Stimulated activated CD4-positive, alpha-beta T cell treated with anti-CD3 and anti-CD28 coated beads, Interleukin-2, amount 100 ng/mL, for 24 hours (primary cell): Measurements from ENCODE around the gene MAGI3.
"Not testable (repeated sequence)": the region's sequence is repeated elsewhere in the genome, so short reads cannot be mapped to it uniquely, and the experiment has no call there.

Experiments
- DNase-seq, 2 donors: peaks; one replicate each; pipeline ENCODE4 v3.0.0-alpha.2; 2020

MAGI3 gene

DNA sequence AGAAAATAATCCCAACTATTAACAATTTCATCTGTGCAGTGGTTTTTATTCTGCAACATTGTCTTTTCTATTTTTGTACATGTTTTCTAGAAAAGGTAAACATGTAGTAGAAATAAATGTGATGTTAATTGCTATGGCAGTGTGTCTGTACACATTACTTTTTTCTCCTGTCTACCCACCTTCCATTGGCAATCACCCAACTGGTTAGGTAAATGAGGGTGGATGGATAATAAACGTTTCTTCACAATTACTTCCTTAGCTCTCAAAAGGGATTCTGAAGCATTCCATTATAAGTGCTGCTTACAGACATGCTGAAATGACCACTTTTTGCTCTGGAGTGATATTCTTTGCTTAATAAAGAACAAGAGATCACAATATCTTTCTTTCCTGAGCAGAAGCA lies 61.4 kb downstream of the MAGI3 start:
- no peak for DNase-seq

DNA sequence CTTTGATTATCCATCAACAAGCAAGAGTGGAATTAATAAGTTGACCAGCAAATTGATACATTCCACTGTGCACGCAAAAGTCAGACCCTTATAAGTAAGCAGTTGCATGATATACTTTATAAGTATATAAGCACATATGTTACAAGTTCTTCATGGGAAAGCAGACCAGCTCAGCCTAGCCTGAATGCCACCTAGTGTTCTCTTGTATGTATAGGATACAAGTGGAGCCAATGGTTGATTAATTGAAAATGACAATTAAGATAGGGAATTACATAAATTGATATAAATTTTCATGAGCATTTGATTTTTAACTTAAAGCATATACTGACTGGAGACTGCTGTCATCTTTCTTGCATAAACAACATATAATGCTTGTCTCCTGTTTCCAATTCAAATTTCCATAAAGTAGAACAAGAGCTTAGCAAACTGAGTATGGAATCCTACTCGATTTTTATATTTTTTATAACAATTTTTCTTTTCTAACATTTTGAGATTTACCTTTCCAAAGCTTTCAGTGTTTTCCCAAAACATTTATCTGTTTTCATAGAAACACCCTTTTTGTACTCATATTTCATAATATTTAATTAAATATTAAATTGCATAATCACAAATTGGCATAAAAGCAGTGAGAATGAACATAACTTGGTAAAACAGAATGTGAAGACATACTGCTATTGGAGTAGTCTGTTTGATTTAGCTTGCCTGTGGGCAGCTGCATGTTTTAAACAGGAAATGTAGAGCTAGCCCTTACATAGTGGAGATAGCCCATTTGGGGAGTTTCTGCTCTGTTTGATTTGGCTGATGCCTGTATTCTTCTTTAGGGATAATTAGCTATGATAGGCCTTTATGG lies 62.8 kb downstream of the MAGI3 start:
- peak in 1 of 2 donors; percentile 4 for DNase-seq

DNA sequence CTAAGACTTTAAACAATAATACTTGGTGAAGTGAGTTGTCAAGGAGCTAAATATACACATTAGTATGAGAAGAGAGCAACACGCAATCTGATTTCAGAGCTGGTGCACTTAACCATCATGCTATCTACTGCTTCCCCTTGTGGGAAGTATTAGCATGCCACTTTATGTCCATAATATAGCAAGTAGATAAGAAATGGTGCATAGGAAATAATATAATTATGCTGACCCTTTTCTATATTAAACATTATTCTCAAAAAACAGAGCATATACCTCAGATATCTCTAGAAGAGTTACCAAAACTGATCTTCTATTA lies 63.4 kb downstream of the MAGI3 start:
- DNase-seq = no peak

DNA sequence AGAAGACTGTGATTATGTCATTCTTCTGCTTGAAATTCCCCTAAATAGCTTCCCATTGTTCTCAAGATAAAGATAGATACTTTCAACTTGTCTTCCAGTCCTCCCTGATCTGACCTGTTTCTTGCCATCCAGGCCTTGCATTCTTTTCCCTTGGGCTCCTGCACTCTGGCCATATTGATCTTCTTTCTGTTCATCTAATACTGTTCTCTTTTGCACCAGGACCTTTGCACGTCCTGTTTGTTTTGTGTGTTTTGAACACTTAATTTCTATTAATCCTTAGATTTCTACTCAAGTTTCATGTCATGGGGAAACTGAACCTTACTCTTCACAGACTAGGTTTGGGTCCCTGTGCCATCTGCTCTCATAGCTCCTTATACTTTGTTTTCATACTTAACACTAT lies 65.1 kb downstream of the MAGI3 start:
- DNase-seq = no peak

DNA sequence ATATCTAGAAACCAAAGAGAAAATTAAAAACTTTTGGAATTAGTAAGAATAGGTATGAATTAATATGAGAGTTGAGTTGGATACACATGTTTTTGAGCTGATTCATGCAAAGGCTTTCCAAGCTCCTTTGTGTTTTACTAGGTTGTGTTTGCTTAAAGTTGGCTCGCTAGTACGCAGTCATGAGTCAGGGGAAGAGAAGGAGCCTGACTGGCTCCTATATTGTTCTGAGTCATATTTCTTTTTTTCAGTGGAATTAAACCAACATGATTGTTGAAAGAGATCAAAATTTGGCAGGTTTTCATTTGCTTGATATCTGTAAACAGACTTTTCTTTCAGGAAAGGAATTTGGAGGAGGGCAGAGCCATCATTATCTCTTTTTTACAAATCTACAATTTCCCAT lies 66.7 kb downstream of the MAGI3 start:
- DNase-seq = no peak

DNA sequence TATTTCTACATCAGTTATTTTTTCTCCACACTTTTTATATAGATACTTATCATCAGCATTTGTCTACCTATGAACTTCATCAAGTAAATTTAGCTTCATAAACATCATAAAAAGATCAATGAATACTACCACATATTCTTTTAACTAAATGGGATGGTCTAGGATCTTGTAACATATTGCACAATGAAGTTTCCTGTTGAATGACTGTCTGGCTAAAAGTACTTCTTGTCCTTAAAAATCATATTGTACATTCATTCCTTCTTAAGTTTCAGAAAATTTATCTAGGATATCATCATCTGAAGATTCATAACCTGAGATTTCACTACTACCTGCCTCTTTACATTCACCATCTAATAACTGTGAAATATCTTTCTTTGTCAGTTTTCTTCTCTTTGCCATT lies 69.0 kb downstream of the MAGI3 start:
- DNase-seq = no peak

DNA sequence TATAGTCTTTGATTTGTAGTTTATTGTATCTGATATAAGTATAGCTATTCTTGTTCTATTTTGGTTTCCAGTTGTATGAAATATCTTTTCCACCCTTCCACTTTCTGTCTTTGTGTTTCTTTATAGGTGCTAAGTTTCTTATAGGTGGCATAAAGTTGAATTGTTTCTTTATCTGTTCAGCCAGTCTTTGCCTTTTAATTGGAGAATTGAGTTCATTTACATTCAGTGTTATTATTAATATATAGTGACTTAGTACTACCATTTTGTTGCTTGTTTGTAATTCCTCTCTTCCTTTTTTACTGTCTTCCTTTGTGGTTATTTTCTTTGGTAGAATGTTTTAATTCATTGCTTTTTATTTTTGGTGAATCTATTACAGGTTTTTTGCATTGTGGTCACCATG lies 77.7 kb downstream of the MAGI3 start:
- no peak for DNase-seq

DNA sequence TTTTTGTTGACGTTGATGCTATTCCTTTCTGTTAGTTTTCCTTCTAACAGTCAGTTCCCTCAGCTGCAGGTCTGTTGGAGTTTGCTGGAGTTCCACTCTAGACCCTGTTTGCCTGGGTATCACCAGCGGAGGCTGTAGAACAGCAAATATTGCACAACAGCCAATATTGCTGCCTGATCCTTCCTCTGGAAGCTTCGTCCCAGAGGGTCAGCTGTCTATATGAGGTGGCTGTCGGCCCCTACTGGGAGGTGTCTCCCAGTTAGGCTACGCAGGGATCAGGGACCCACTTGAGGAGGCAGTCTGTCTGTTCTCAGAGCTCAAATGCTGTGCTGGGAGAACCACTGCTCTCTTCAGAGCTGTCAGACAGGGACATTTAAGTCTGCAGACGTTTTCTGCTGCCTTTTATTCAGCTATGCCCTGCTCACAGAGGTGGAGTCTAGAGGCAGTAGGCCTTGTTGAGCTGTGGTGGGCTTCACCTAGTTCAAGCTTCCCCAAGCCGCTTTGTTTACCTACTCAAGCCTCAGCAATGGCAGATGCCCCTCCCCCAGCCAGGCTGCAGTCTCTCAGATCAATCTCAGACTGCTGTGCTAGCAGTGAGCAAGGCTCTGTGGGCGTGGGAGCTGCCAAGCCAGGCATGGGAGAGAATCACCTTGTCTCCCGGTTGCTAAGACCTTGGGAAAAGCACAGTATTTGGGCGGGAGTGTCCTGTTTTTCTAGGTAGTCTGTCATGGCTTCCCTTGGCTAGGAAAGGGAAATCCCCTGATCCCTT lies 88.3 kb downstream of the MAGI3 start:
- DNase-seq = not testable (repeated sequence)

DNA sequence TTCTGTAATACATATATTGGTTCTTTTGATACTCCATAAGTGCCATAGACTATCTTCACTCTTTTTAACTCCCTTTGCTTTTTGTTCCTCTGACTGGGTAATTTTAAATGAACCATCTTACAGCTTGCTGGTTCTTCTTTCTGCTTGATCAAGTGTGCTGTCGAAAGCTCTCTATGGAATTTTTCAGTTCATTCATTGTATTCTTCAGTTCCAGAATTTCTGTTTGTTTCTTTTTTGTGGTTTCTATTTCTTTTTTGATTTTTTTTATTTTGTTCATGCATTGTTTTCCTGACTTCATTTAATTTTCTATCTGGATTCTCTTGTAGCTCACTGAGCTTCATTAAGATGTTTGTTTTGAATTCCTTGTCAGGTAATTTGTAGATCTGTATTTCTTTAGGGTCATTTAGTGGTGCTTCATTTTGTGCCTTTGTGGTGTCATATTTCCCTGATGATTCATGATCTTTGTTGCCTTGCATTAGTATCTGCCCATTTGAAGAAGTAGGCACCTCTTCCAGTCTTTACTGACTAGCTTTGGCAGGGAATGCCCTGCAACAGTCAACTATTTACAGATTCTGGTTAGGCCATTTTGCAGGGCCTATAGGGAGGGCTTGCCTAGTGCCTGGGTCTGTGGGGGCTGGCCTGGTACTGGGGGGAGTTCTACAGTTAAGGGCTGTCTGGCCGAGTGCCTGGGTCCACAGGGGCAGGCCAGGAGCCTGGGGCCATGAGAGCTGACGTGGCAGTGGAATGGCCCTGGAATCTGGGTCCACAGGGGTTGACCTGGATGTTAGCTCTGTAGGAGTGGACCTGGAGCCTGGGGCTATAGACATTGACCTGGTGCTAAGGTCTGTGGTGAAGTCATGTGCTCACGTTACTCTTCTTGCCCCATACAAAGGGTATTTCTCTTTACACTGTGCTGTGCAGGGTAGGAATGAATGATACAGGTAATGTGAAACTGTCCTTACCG lies 89.7 kb downstream of the MAGI3 start:
- DNase-seq = no peak

DNA sequence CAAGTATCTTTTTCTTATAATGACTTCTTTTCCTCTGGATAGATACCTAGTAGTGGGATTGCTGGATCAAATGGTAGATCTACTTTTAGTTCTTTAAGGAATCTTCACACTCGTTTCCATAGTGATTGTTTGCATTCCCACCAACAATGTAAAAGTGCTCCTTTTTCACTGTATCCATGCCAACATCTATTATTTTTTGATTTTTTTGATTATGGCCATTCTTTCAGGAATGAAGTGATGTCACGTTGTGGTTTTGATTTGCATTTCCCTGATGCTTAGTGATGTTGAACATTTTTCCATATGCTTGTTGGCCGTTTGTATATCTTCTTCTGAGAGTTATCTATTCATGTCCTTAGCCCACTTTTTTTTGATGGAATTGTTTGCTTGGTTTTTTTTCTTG lies 94.8 kb downstream of the MAGI3 start:
- not testable (repeated sequence) for DNase-seq

DNA sequence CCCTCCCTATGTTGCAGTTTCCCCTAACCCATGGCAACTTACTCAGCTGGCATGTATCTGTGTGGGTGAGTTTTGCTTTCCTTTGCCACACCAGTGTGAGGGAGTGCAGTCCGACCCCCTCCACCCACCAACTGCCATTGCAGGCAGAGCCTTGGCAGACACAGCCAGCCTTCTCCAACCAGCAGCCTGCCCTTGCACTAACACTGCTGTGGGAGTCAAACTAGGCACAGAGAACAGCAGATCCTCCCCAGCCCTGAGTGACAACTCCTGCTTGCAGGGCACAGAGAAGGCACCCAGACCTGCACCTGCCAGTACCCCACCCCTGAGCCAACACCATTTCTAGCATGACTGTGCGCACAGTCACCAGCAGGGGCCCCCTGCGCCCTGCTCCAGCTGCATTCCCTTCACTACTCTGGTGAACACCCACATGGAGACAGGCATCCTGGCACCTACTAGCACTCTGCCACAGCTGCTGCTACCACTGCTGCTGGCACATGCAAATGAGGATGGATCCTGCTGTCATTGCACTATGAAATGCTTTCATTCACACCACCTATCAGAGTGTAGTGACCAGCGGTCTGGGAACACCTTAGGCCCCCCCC lies 98.4 kb downstream of the MAGI3 start:
- DNase-seq = no peak

DNA sequence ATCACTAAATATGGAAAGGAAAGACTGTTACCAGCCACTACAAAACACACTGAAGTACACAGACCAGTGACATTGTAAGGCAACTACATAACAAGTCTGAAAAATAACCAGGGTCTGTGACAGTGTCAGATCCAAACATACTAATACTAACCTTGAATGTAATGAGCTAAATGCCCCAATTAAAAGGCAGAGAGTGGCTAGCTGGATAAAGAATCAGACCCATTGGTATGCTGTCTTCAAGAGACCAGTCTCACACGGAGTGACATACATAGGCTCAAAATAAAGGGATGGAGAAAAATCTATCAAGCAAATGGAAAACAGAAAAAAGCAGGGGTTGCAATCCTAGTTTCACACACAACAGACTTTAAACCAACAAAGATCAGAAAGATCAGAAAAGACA lies 100.1 kb downstream of the MAGI3 start:
- no peak for DNase-seq

DNA sequence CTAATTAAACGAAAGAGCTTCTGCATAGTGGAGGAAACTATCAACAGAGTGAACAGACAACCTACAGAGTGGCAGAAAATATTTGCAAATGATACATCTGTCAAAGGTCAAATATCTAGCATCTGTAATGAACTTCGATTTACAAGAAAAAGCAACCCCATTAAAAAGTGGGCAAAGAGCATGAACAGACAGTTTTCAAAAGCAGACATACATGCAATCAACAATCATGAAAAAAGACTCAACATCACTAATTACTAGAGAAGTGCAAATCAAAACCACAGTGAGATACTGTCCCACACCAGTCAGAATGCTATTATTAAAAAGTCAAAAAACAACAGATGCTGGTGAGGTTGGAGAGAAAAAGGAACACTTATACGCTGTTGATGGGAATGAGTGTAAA lies 103.2 kb downstream of the MAGI3 start:
- no peak for DNase-seq

DNA sequence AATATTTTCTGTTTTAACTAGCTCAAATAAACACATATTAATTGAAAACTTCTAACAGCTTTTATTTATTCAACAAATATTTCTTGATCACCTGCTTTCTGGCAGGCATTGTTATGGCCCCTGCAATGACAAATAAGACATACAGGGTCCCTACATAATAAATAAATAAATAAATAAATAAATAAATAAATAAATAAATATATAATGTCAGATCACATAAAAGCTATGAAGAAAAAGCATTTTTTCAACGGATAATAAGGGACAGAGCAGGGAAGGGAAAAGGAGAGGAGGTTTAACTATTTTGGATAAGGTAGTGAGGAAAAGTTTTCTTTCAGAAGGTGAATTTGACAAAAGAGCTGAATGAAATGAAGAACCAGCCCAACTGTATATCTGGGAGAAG lies 115.0 kb downstream of the MAGI3 start:
- no peak for DNase-seq

DNA sequence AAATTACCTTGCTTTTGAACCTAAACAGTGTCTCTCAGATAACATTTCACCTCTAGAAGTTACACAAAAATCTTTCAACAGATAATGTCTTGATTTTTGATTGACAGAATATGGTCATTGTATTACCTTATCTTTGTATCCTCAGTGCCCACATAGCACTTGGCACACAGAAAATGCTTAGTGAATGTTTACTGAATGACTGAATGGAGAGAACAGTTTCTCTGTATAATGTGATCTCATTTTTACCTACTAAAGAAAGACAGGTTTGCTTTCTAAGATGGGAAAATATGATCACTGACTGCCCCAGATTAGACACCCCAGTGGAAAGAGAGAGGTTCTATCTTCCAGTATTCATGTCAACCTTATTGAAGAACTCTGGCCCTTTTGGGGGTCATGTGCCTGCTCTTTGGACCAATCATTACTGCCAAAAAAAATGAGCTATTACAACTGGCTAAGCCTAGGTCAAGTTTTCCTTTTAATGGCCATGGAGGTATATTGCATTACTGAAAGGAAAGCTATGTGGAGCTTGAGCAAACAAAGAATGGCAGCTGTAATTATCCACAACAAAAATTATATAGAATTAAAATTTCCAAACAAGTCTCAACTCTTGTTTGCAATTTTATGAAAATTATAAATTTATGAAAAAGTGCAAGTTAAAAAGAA lies 117.4 kb downstream of the MAGI3 start:
- DNase-seq = no peak

DNA sequence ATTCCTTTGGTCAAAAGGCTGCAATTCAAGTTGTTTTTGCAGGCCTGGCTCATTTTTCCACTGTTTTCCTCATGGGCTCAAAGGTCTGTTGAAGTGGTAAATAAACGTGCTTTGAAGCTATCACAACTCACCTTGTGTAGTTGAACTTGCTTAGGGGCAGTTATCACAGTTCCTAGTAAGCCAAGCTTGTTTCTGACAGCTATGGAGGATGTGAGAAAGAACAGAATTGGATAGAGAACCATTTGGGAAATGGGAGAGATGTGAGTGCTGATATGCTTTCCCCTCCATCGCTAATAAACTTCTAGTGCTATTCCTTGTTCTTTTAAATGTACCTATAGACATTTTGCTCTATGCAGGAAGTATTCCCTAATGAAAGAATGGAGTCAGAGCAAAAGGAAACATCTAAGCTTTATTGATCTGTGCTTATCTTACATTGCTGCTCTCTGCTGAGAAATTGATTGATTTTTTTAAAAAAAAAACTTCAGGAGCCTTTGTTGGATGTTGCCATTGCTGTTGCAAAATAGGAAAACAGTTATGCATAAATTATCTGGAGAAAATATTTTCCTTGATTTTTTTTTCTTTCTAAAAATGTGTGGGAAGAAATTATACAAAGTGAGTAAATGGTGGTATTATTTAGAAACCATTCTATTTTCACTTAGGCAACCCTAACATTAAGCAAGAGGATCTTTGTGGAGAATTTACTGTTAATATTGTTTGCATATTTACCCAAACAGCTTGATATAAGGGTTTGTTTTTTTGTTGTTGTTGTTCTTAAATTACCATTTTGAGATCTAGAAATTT lies 118.2 kb downstream of the MAGI3 start:
- DNase-seq = no peak

DNA sequence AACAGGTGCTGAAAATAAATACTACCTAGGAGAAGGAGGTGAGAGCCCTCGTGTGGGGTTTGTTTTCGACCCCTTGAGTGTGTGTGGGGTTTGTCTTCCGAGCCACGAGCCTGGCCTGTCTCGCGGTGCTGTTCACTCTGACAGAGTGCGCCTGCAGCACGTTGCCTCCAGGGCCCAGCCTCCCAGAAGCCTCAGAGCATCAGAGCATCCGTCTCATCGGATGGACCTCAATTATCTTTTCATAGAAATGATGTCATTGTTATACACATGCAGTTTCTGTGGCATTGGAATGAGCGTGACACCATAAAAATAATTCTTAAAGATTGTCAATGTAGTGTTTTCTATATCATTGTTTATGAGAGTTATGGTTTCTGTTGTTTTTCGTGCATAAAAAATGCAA lies 119.5 kb downstream of the MAGI3 start:
- DNase-seq = not testable (repeated sequence)

DNA sequence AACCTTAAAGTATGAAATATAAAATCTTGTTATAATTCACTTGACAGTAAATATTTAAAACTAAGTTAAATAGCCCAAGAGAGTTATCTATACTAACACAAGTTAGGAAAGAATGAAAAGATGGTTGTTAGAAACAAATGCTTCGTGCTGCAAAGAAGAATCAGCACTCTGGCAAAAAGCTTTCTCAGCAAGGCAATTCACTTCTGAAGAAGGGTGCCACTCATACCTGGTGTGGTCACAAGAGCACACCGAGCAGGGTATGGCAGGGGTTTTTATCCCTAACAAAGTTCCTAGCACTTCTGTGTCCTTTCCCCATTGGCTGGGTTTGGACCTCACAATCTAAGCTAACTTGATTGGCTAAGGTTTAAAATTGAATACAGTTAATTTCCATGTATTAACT lies 121.0 kb downstream of the MAGI3 start:
- DNase-seq = no peak

DNA sequence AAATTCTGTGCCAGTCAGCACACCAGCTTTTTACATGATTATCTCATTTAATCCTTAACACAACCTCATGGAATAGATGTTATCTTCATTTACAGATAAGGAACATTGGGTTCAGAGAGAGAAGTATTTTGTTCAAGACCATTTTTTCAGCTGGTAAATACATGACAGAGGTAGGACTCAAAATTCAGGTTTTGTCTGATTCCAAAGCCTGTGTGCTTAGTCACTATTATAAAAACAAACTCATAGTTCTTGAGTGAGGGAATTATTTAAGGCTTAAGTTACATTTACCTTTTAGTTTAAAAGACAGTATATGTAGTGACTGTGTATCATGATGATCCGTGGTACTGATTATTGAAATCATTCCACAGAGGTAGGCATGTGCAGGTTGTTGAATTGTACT lies 125.2 kb downstream of the MAGI3 start:
- no peak for DNase-seq

DNA sequence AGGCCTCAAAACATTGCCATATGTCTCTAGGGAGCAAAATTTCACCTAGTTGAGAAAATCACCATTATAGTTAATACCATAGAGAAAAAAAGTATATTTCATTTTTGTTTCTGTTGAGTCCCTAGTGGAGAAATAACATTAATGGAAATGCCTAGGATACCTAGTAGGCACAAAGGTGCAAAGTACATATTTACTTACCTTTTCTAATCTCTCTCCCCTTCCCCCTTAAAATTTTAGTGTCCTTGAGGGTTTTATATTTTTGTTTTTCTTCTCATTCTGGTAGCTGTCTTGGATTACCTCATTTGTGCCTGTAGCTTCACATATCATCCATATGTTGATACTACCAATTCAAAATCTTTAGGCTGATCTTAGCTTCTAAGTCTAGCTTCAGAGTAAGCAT lies 127.0 kb downstream of the MAGI3 start:
- no peak for DNase-seq

DNA sequence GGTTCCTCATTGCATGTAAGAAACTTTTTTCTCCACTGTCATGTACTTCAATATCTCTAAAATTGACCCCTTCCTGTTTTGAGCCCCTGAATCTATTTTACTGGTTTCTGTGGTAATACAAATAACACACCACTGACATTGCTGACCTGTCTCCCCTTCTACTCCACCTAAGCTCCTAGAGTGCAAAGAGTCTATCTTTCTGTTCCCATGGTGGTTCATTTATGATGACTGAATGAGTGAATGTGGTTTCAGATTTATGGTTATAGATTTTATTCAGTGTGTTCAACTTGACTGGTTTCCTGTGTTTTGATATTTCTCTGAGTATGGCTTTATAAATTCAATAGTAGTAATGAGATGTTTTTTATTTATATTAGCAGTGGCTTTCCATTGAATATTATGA lies 127.7 kb downstream of the MAGI3 start:
- DNase-seq = no peak

DNA sequence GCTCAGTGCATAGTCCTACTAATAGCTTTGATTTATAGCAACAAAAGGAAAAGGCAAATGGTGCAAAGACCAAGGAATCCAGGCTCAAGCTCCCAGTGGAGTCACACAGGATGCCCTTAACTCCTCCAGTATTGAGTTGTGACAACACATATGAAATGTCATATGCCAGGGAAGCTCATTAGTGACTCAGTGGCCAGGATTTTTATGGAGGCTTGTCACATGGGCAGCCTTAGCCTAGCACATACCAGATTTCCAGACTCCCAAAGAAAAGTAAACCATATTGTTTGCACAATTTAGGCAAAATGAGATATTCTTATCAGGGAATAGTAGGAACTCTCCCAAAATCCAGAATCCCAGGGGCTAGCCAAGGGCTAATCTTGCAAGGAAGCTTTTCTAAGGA lies 129.2 kb downstream of the MAGI3 start:
- DNase-seq = no peak
